Measurements from ENCODE around the gene KRTAP4-4. TPM values are rescaled to one million over a fixed set of nuclear protein-coding genes. Genes with fewer than 3 reads are reported as not detected.

KRTAP4-4 gene
- not detected in 2 replicates for total RNA-seq

GRCh38 chr17:41160648-41161047 is at the start of gene KRTAP4-4:
KRTAP4-4 (minus strand) TSS chr17:41160748; CDS start chr17:41160691, 57 bp downstream.

GRCh38 chr17:41189837-41190318 is 29.3 kb upstream of the KRTAP4-4 start, which contains the start of gene KRTAP9-1:
KRTAP9-1 (plus strand) TSS chr17:41189887; CDS start chr17:41189887, 0 bp downstream.

GRCh38 chr17:41184480-41184961 is 24.0 kb upstream of the KRTAP4-4 start, which contains the start of gene KRTAP4-1:
KRTAP4-1 (minus strand) TSS chr17:41184911; CDS start chr17:41184854, 57 bp downstream.

GRCh38 chr17:41177727-41178271 is 17.3 kb upstream of the KRTAP4-4 start, which contains the start of gene KRTAP4-2:
KRTAP4-2 (minus strand) TSS chr17:41178221; CDS start chr17:41178164, 57 bp downstream.

GRCh38 chr17:41168121-41168520 is 7.6 kb upstream of the KRTAP4-4 start, which contains the start of gene KRTAP4-3:
KRTAP4-3 (minus strand) TSS chr17:41168221; CDS start chr17:41168172, 49 bp downstream.

GRCh38 chr17:41149652-41149985 is 10.9 kb downstream of the KRTAP4-4 start, which contains the start of gene KRTAP4-5:
KRTAP4-5 (minus strand) TSS chr17:41149825; CDS start chr17:41149767, 58 bp downstream.

GRCh38 chr17:41140360-41141131 is 20.0 kb downstream of the KRTAP4-4 start, which contains the start of gene KRTAP4-6:
KRTAP4-6 (minus strand) TSS chr17:41140544; CDS start chr17:41140487, 57 bp downstream.

GRCh38 chr17:41123991-41124371 is 36.6 kb downstream of the KRTAP4-4 start, which contains the start of gene KRTAP4-12:
KRTAP4-12 (minus strand) TSS chr17:41124182; CDS start chr17:41124122, 60 bp downstream.

GRCh38 chr17:41117846-41118386 is 42.6 kb downstream of the KRTAP4-4 start, which contains the start of gene KRTAP4-11:
KRTAP4-11 (minus strand) TSS chr17:41118373; CDS start chr17:41118315, 58 bp downstream.

Other genes starting within 250 kb of the KRTAP4-4 start
- gene KRT23, start 223.1 kb downstream of the KRTAP4-4 start, total RNA-seq: not detected in 2 replicates
- gene KRT39, start 193.8 kb downstream of the KRTAP4-4 start, total RNA-seq: not detected in 2 replicates
- gene KRT40, start 176.4 kb downstream of the KRTAP4-4 start, total RNA-seq: not detected in 2 replicates
- gene KRTAP3-3, start 166.6 kb downstream of the KRTAP4-4 start, total RNA-seq: not detected in 2 replicates
- gene KRTAP3-2, start 160.8 kb downstream of the KRTAP4-4 start, total RNA-seq: not detected in 2 replicates
- not detected in 2 replicates for gene KRTAP3-1, start 151.6 kb downstream of the KRTAP4-4 start, total RNA-seq
- gene KRTAP1-5, start 133.5 kb downstream of the KRTAP4-4 start, total RNA-seq: not detected in 2 replicates
- not detected in 2 replicates for gene KRTAP1-4, start 130.6 kb downstream of the KRTAP4-4 start, total RNA-seq
- gene KRTAP1-3, start 125.9 kb downstream of the KRTAP4-4 start, total RNA-seq: not detected in 2 replicates
- gene KRTAP1-1, start 119.3 kb downstream of the KRTAP4-4 start, total RNA-seq: not detected in 2 replicates
- not detected in 2 replicates for gene KRTAP2-1, start 113.4 kb downstream of the KRTAP4-4 start, total RNA-seq
- gene KRTAP2-2, start 105.5 kb downstream of the KRTAP4-4 start, total RNA-seq: not detected in 2 replicates
- gene KRTAP2-3, start 100.6 kb downstream of the KRTAP4-4 start, total RNA-seq: not detected in 2 replicates
- gene KRTAP2-4, start 94.9 kb downstream of the KRTAP4-4 start, total RNA-seq: not detected in 2 replicates
- gene KRTAP4-7, start 76.6 kb downstream of the KRTAP4-4 start, total RNA-seq: not detected in 2 replicates
- gene KRTAP4-8, start 62.6 kb downstream of the KRTAP4-4 start, total RNA-seq: not detected in 2 replicates
- gene KRTAP4-16, start 58.5 kb downstream of the KRTAP4-4 start, total RNA-seq: not detected in 2 replicates
- gene KRTAP4-9, start 55.4 kb downstream of the KRTAP4-4 start, total RNA-seq: not detected in 2 replicates
- gene KRTAP4-11, start 42.4 kb downstream of the KRTAP4-4 start, total RNA-seq: not detected in 2 replicates
- not detected in 2 replicates for gene KRTAP4-12, start 36.6 kb downstream of the KRTAP4-4 start, total RNA-seq
- gene KRTAP4-6, start 20.2 kb downstream of the KRTAP4-4 start, total RNA-seq: not detected in 2 replicates
- not detected in 2 replicates for gene KRTAP4-5, start 10.9 kb downstream of the KRTAP4-4 start, total RNA-seq
- not detected in 2 replicates for gene KRTAP4-3, start 7.5 kb upstream of the KRTAP4-4 start, total RNA-seq
- gene KRTAP4-2, start 17.5 kb upstream of the KRTAP4-4 start, total RNA-seq: not detected in 2 replicates
- gene KRTAP4-1, start 24.2 kb upstream of the KRTAP4-4 start, total RNA-seq: not detected in 2 replicates
- gene KRTAP9-1, start 29.1 kb upstream of the KRTAP4-4 start, total RNA-seq: not detected in 2 replicates
- gene KRTAP9-2, start 65.9 kb upstream of the KRTAP4-4 start, total RNA-seq: not detected in 2 replicates
- not detected in 2 replicates for gene KRTAP9-3, start 71.7 kb upstream of the KRTAP4-4 start, total RNA-seq
- gene KRTAP9-8, start 77.3 kb upstream of the KRTAP4-4 start, total RNA-seq: not detected in 2 replicates
- not detected in 2 replicates for gene KRTAP9-4, start 88.9 kb upstream of the KRTAP4-4 start, total RNA-seq
- not detected in 2 replicates for gene KRTAP9-9, start 94.6 kb upstream of the KRTAP4-4 start, total RNA-seq
- not detected in 2 replicates for gene KRTAP9-6, start 104.6 kb upstream of the KRTAP4-4 start, total RNA-seq
- gene KRTAP9-7, start 115.0 kb upstream of the KRTAP4-4 start, total RNA-seq: not detected in 2 replicates
- not detected in 2 replicates for gene KRTAP29-1, start 142.1 kb upstream of the KRTAP4-4 start, total RNA-seq
- gene KRTAP16-1, start 148.6 kb upstream of the KRTAP4-4 start, total RNA-seq: not detected in 2 replicates
- not detected in 2 replicates for gene KRTAP17-1, start 155.0 kb upstream of the KRTAP4-4 start, total RNA-seq
- gene KRT33A, start 190.1 kb upstream of the KRTAP4-4 start, total RNA-seq: not detected in 2 replicates
- gene KRT33B, start 209.1 kb upstream of the KRTAP4-4 start, total RNA-seq: not detected in 2 replicates
- gene KRT34, start 221.6 kb upstream of the KRTAP4-4 start, total RNA-seq: not detected in 2 replicates
- gene KRT31, start 236.9 kb upstream of the KRTAP4-4 start, total RNA-seq: not detected in 2 replicates